Measurements from ENCODE around the gene ATG3.
"Not testable (repeated sequence)": the region's sequence is repeated elsewhere in the genome, so short reads cannot be mapped to it uniquely, and the experiment has no call there.

Gene ATG3

DNA sequence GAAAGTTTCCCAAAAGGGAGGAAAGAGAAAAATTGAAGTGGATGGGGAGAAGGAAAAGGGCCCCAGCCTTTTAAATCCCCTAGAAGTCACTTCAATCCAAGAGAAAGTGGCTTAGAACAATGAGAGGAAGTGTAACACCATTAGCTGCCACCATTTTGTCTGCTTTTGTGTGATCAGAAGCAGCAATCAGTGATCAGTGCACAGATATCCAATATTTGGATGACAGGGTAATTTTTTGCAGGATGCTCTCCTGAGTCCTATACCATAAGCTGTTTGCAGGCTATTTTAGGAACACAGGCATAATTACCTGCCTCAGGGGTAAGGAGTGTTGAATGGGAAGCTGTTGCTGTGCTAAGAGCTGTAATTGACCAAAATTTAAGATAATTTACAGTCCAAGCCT lies 31.5 kb upstream of the ATG3 start:
- H3K4me3 ChIP-seq: no peak overlapping the region
- no peak overlapping the region for H3K9ac ChIP-seq
- H3K36me3 ChIP-seq: peaks cover 7% of the 10 kb centered on the region; the same call in 1 of the 2 replicates
- H3K4me1 ChIP-seq: no peaks in the 10 kb centered on the region
- H3K4me2 ChIP-seq: no peak overlapping the region
- no peaks in the 10 kb centered on the region for H4K20me1 ChIP-seq
- H3K27me3 ChIP-seq: no peaks in the 10 kb centered on the region
- H3K9me3 ChIP-seq: peaks cover 6% of the 10 kb centered on the region; the same call in 1 of the 2 replicates
- TF ChIP-seq Cebpa-rat (IDR thresholded peaks at IDR 0.05): no peak
- H3K27ac ChIP-seq: no peak overlapping the region

- H3K4me2 ChIP-seq: no peak overlapping the region
- H3K27ac ChIP-seq: no peak overlapping the region
- H3K9me3 ChIP-seq: no peaks in the 10 kb centered on the region
- no peak overlapping the region for H3K9ac ChIP-seq
- H3K36me3 ChIP-seq: peaks cover 26% of the 10 kb centered on the region
- no peaks in the 10 kb centered on the region for H4K20me1 ChIP-seq
- H3K4me1 ChIP-seq: peaks cover 15% of the 10 kb centered on the region
- H3K27me3 ChIP-seq: no peaks in the 10 kb centered on the region
- H3K4me3 ChIP-seq: no peak overlapping the region
- no peak for TF ChIP-seq Cebpa-rat (IDR thresholded peaks at IDR 0.05)
Observed at GRCh38 chr3:112587336-112587735, 25.6 kb upstream of the ATG3 start.

DNA sequence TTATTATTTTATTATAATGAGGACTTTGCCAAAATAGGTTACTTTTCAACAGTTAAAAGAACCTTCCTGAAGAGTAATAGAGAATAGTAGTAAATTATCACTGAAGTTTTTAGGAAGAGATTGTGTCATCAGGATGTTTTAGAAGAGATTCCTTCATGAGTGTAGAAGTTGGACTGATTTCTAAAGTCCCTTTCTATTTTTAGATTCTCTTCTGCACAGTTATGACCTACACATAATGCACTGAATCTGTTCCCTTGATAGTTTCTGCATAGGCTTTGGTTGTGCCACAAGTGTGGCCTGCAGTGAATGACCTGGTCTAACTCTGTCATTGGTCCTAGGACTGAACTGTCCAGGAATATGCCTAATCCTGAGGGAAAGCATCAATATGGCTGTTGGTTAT lies 24.0 kb upstream of the ATG3 start:
- Histone ChIP-seq H3K4me2 (peak overlapping the region; percentile 47), H3K27ac (no peak overlapping the region), H3K36me3 (peaks cover 36% of the 10 kb centered on the region)

GRCh38 chr3:112583105-112583504 lies 21.3 kb upstream of the ATG3 start:
- H3K4me3 ChIP-seq: no peak overlapping the region
- H3K4me2 ChIP-seq: no peak overlapping the region
- no peaks in the 10 kb centered on the region for H4K20me1 ChIP-seq
- no peak for TF ChIP-seq Cebpa-rat (IDR thresholded peaks at IDR 0.05)
- H3K9ac ChIP-seq: no peak overlapping the region
- peaks cover 41% of the 10 kb centered on the region for H3K36me3 ChIP-seq
- no peaks in the 10 kb centered on the region for H3K9me3 ChIP-seq
- no peak overlapping the region for H3K27ac ChIP-seq
- no peaks in the 10 kb centered on the region for H3K27me3 ChIP-seq
- peaks cover 15% of the 10 kb centered on the region for H3K4me1 ChIP-seq

More for the DNA sequence above, 24.0 kb upstream of the ATG3 start:
- no peaks in the 10 kb centered on the region for H4K20me1 ChIP-seq
- no peaks in the 10 kb centered on the region for H3K27me3 ChIP-seq
- H3K4me3 ChIP-seq: no peak overlapping the region
- H3K4me1 ChIP-seq: peaks cover 15% of the 10 kb centered on the region
- H3K9me3 ChIP-seq: no peaks in the 10 kb centered on the region
- H3K9ac ChIP-seq: no peak overlapping the region
- no peak for TF ChIP-seq Cebpa-rat (IDR thresholded peaks at IDR 0.05)

DNA sequence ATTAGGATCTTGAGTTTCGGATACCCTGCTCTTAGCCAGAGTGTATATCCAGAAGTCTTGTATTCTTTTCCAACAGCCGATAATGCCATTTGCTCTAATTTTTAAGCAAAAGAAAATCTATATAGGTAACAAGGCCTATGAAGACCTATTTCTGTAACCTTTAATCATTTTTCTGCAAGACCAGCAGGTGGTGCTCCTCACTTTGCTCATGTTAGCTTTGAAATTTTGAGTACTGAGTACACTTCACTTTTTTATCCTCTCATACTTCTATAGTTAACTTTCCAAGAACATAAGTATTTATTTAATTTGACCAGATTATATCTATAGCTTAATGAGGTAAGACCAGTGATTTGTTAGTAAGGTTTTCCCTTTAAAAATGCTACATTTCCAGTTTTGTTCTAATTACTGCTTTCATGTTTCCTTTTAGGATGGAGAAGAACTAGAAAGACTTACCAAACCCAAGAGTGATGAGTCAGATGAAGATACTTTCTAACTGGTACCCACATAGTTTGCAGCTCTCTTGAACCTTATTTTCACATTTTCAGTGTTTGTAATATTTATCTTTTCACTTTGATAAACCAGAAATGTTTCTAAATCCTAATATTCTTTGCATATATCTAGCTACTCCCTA lies 20.6 kb upstream of the ATG3 start:
- no peaks in the 10 kb centered on the region for H3K9me3 ChIP-seq
- H3K36me3 ChIP-seq: peaks cover 41% of the 10 kb centered on the region
- no peaks in the 10 kb centered on the region for H4K20me1 ChIP-seq
- H3K4me1 ChIP-seq: peaks cover 15% of the 10 kb centered on the region
- no peak overlapping the region for H3K9ac ChIP-seq
- no peak for TF ChIP-seq Cebpa-rat (IDR thresholded peaks at IDR 0.05)
- H3K4me3 ChIP-seq: no peak overlapping the region
- H3K4me2 ChIP-seq: no peak overlapping the region
- no peak overlapping the region for H3K27ac ChIP-seq
- H3K27me3 ChIP-seq: no peaks in the 10 kb centered on the region

DNA sequence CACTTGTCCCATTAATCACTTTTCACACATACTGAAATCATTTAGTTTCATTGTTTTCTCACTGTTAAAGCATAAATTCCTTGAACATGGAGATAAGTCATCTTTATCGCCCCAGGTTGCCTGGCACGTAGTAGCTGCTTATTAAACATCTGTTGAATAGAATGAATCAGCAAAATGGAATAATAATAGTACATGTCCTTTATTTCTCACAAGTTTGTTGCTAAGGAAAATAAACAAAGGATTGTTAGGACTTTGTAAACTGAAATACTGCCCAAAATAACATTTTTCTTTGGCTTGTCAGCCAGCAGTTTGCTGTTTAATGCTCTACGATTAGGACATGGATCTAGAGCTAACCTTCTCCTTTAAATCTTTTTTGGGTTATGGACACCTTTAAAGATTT lies 17.9 kb upstream of the ATG3 start:
- no peak overlapping the region for H3K4me2 ChIP-seq
- no peak overlapping the region for H3K27ac ChIP-seq
- no peaks in the 10 kb centered on the region for H4K20me1 ChIP-seq
- no peak overlapping the region for H3K4me3 ChIP-seq
- TF ChIP-seq Cebpa-rat (IDR thresholded peaks at IDR 0.05): no peak
- H3K36me3 ChIP-seq: peaks cover 38% of the 10 kb centered on the region
- no peaks in the 10 kb centered on the region for H3K9me3 ChIP-seq
- H3K9ac ChIP-seq: no peak overlapping the region
- H3K4me1 ChIP-seq: no peaks in the 10 kb centered on the region; the same call in 1 of the 2 replicates
- no peaks in the 10 kb centered on the region for H3K27me3 ChIP-seq

GRCh38 chr3:112579232-112579631 lies 17.5 kb upstream of the ATG3 start:
- Histone ChIP-seq H4K20me1 (no peaks in the 10 kb centered on the region), H3K4me3 (no peak overlapping the region), H3K36me3 (peaks cover 33% of the 10 kb centered on the region), H3K9ac (no peak overlapping the region), H3K4me1 (no peaks in the 10 kb centered on the region; the same call in 1 of the 2 replicates), H3K4me2 (no peak overlapping the region), H3K27me3 (no peaks in the 10 kb centered on the region), H3K9me3 (no peaks in the 10 kb centered on the region), H3K27ac (no peak overlapping the region)
- TF ChIP-seq Cebpa-rat (IDR thresholded peaks at IDR 0.05): no peak

GRCh38 chr3:112572701-112573100 lies 10.9 kb upstream of the ATG3 start:
- H3K27me3 ChIP-seq: no peaks in the 10 kb centered on the region
- no peaks in the 10 kb centered on the region for H3K4me1 ChIP-seq
- H3K4me3 ChIP-seq: no peak overlapping the region
- no peaks in the 10 kb centered on the region for H4K20me1 ChIP-seq
- H3K9ac ChIP-seq: no peak overlapping the region
- H3K27ac ChIP-seq: no peak overlapping the region
- no peaks in the 10 kb centered on the region for H3K9me3 ChIP-seq
- peaks cover 49% of the 10 kb centered on the region for H3K36me3 ChIP-seq
- no peak overlapping the region for H3K4me2 ChIP-seq
- no peak for TF ChIP-seq Cebpa-rat (IDR thresholded peaks at IDR 0.05)

- H4K20me1 ChIP-seq: no peaks in the 10 kb centered on the region
- H3K27me3 ChIP-seq: no peaks in the 10 kb centered on the region
- H3K9me3 ChIP-seq: no peaks in the 10 kb centered on the region
- no peak overlapping the region for H3K4me2 ChIP-seq
- no peak overlapping the region for H3K4me3 ChIP-seq
- H3K27ac ChIP-seq: no peak overlapping the region
- no peak overlapping the region for H3K9ac ChIP-seq
- peaks cover 64% of the 10 kb centered on the region for H3K36me3 ChIP-seq
- no peaks in the 10 kb centered on the region for H3K4me1 ChIP-seq
- no peak for TF ChIP-seq Cebpa-rat (IDR thresholded peaks at IDR 0.05)
Observed at GRCh38 chr3:112569265-112569664, 7.5 kb upstream of the ATG3 start.

DNA sequence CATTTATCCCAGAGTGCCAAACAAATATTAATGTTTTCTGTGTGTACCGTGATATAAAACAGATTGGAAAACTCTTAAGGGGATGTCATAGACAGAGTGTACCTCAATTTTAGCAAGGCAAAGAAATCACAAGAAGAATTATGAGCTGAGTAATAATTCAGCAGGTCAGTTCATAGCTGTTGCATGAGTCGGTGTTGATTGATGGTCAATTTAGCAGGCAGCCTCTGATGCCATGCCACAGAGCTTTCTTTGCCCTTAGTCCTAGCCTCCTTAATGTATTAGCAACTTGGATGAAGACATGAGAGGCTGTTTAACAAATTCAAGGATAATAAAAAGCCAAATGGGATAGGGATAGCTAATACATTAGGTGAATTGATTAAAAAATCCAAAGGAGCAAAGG lies 6.9 kb upstream of the ATG3 start:
- no peak overlapping the region for H3K4me3 ChIP-seq
- no peak overlapping the region for H3K27ac ChIP-seq
- H3K9me3 ChIP-seq: no peaks in the 10 kb centered on the region
- peaks cover 61% of the 10 kb centered on the region for H3K36me3 ChIP-seq
- H3K27me3 ChIP-seq: no peaks in the 10 kb centered on the region
- peaks cover 4% of the 10 kb centered on the region; the same call in 1 of the 2 replicates for H3K4me1 ChIP-seq
- no peak overlapping the region for H3K9ac ChIP-seq
- H3K4me2 ChIP-seq: no peak overlapping the region
- TF ChIP-seq Cebpa-rat (IDR thresholded peaks at IDR 0.05): no peak
- no peaks in the 10 kb centered on the region for H4K20me1 ChIP-seq

DNA sequence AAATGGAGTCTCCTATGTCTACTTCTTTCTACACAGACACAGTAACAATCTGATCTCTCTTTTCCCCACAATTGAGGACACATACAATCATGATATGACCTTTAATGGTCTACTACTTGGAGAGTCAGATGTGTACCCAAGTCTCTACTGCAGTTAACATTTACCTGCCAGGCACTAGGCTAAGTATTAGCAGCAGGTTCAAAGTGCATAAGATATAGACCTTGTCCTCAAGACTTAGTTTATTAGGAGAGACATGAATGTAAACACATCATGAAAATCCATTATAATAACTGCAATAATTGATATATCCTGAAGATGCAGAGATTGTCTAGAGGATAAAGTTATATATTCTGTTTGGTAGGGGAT lies 3.2 kb upstream of the ATG3 start:
- no peak for TF ChIP-seq Cebpa-rat (IDR thresholded peaks at IDR 0.05)

DNA sequence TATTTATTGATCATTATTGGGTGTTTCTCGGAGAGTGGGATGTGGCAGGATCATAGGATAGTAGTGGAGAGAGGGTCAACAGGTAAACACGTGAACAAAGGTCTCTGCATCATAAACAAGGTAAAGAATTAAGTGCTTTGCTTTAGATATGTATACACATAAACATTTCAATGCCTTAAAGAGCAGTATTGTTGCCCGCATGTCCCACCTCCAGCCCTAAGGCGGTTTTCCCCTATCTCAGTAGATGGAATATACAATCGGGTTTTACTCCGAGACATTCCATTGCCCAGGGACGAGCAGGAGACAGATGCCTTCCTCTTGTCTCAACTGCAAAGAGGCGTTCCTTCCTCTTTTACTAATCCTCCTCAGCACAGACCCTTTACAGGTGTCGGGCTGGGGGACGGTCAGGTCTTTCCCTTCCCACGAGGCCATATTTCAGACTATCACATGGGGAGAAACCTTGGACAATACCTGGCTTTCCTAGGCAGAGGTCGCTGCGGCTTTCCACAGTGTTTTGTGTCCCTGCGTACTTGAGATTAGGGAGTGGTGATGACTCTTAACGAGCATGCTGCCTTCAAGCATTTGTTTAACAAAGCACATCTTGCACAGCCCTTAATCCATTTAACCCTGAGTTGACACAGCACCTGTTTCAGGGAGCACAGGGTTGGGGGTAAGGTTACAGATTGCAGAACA lies 2.6 kb upstream of the ATG3 start:
- not testable (repeated sequence) for H3K9ac ChIP-seq, H3K4me3 ChIP-seq, H3K27ac ChIP-seq, H3K9me3 ChIP-seq, H3K4me2 ChIP-seq, H3K27me3 ChIP-seq
- Histone ChIP-seq H3K36me3 (peaks cover 32% of the 10 kb centered on the region), H3K4me1 (peaks cover 25% of the 10 kb centered on the region), H4K20me1 (peaks cover 12% of the 10 kb centered on the region; the same call in 1 of the 2 replicates)

More for the DNA sequence above, 3.2 kb upstream of the ATG3 start:
- no peak overlapping the region for H3K9ac ChIP-seq
- no peak overlapping the region for H3K4me3 ChIP-seq
- 0 out of 2 replicates have a peak, but pooled peaks cover 6% of the 10 kb centered on the region for H4K20me1 ChIP-seq
- H3K36me3 ChIP-seq: peaks cover 37% of the 10 kb centered on the region
- H3K4me1 ChIP-seq: peaks cover 20% of the 10 kb centered on the region
- H3K4me2 ChIP-seq: no peak overlapping the region
- no peaks in the 10 kb centered on the region for H3K9me3 ChIP-seq
- H3K27me3 ChIP-seq: no peaks in the 10 kb centered on the region
- H3K27ac ChIP-seq: no peak overlapping the region
